Cardiac septum (tissue), 1 donor: Measurements from ENCODE around the gene LPCAT1. TPM values are rescaled to one million over a fixed set of nuclear protein-coding genes. Genes with fewer than 3 reads are reported as not detected.
"Not testable (repeated sequence)": the region's sequence is repeated elsewhere in the genome, so short reads cannot be mapped to it uniquely, and the experiment has no call there.

Experiments used
- DNase-seq: peaks from one replicate; pipeline ENCODE4 v3.0.0-alpha.2; 2020; ENCODE audit warnings: low spot score
- intact Hi-C: fragments of 100-400 bp; cut with DNase I; formaldehyde crosslinking; loops from one replicate; pipeline ENCODE4 v1.14.0; 2022
- total RNA-seq: library from RNA; stranded (reverse); fragmentation: NEBNext Ultra II Directional; extraction: Animal tissue kit (Norgen Biotek cat#: 25700); gene quantifications from one replicate; pipeline ENCODE4 v1.2.1, GENCODE V29; 2021
- donor health status: DM: no; HTN: no; CAD: no.

LPCAT1 gene
- total RNA-seq, 1 donor from 2014 or later: 14.7 TPM

GRCh38 chr5:1439388-1440097, 84.2 kb downstream of the LPCAT1 start:
- intact Hi-C loops: no loop called here
- DNase-seq: peak; percentile 6

GRCh38 chr5:1438871-1439270, 84.9 kb downstream of the LPCAT1 start:
- peak; percentile 51 for DNase-seq
- intact Hi-C loops: no loop called here

- no peak for DNase-seq
- intact Hi-C loops: no loop called here
Observed at GRCh38 chr5:1437876-1438559, 85.7 kb downstream of the LPCAT1 start.

- intact Hi-C loops: no loop called here
- DNase-seq: no peak
Observed at GRCh38 chr5:1437226-1437829, 86.4 kb downstream of the LPCAT1 start.

GRCh38 chr5:1436681-1437080, 87.1 kb downstream of the LPCAT1 start:
- intact Hi-C loops: no loop called here
- no peak for DNase-seq

GRCh38 chr5:1436036-1436435, 87.7 kb downstream of the LPCAT1 start:
- DNase-seq: no peak
- intact Hi-C loops: no loop called here

GRCh38 chr5:1435369-1435768, 88.4 kb downstream of the LPCAT1 start:
- intact Hi-C loops: no loop called here
- DNase-seq: no peak

- peak; percentile 17 for DNase-seq
- intact Hi-C loops: no loop called here
Observed at GRCh38 chr5:1432296-1432695, 91.5 kb downstream of the LPCAT1 start.

- intact Hi-C loops: no loop called here
- DNase-seq: peak; percentile 53
Observed at GRCh38 chr5:1431896-1432295, 91.9 kb downstream of the LPCAT1 start.

GRCh38 chr5:1431021-1431811, 92.5 kb downstream of the LPCAT1 start:
- DNase-seq: peak; percentile 70
- intact Hi-C loops: no loop called here

GRCh38 chr5:1430121-1430795, 93.5 kb downstream of the LPCAT1 start:
- peak; percentile 26 for DNase-seq
- intact Hi-C loops: no loop called here

- DNase-seq: peak; percentile 22
- intact Hi-C loops: no loop called here
Observed at GRCh38 chr5:1429496-1429895, 94.3 kb downstream of the LPCAT1 start.

GRCh38 chr5:1429066-1429465, 94.7 kb downstream of the LPCAT1 start:
- peak; percentile 57 for DNase-seq
- intact Hi-C loops: no loop called here

GRCh38 chr5:1428107-1428506, 95.7 kb downstream of the LPCAT1 start:
- DNase-seq: no peak
- intact Hi-C loops: no loop called here

- DNase-seq: no peak
- intact Hi-C loops: no loop called here
Observed at GRCh38 chr5:1424716-1425115, 99.0 kb downstream of the LPCAT1 start.

- intact Hi-C loops: no loop called here
- DNase-seq: no peak
Observed at GRCh38 chr5:1423901-1424603, 99.7 kb downstream of the LPCAT1 start.

GRCh38 chr5:1422522-1422921, 101.2 kb downstream of the LPCAT1 start:
- intact Hi-C loops, DNase-seq: not testable (repeated sequence)

- intact Hi-C loops: no loop called here
- DNase-seq: no peak
Observed at GRCh38 chr5:1421521-1422341, 102.0 kb downstream of the LPCAT1 start.
